DOHH2 (cell line): ENCODE data around the gene TBC1D2.

Experiments
- H3F3A ChIP-seq: fragments of 200-600 bp; sonication (generic), shearing (Covaris generic); 2 replicates; pipeline ENCODE4 v1.6.0; 2016; ENCODE audit warnings: antibody characterized with exemption, mild to moderate bottlenecking; ENCODE audit not compliant: control insufficient read depth, insufficient read depth
- H3K27ac ChIP-seq: fragments of 200-600 bp; sonication (generic); 2 replicates; pipeline ENCODE4 v1.5.1; 2014; ENCODE audit warnings: low read depth, mild to moderate bottlenecking, low read length, moderate library complexity
- H3K27me3 ChIP-seq: fragments of 200-600 bp; sonication (generic); 2 replicates; pipeline ENCODE4 v1.6.1; 2014; ENCODE audit warnings: mild to moderate bottlenecking, low read length, mixed read lengths; ENCODE audit not compliant: control insufficient read depth
- H3K36me3 ChIP-seq: fragments of 200-600 bp; sonication (generic); 2 replicates; pipeline ENCODE4 v1.6.1; 2014; ENCODE audit warnings: mild to moderate bottlenecking, low read length, moderate library complexity, mixed read lengths; ENCODE audit not compliant: control insufficient read depth
- H3K4me1 ChIP-seq: fragments of 200-600 bp; sonication (generic); 2 replicates; pipeline ENCODE4 v1.6.1; 2014; ENCODE audit warnings: mild to moderate bottlenecking, low read length, mixed read lengths; ENCODE audit not compliant: control insufficient read depth
- H3K4me2 ChIP-seq: fragments of 200-600 bp; sonication (generic); 2 replicates; pipeline ENCODE4 v1.6.0; 2014; ENCODE audit warnings: mild to moderate bottlenecking, low read length, moderate library complexity
- H3K4me3 ChIP-seq: fragments of 200-600 bp; sonication (generic); 2 replicates; pipeline ENCODE4 v1.5.1; 2014; ENCODE audit warnings: mild to moderate bottlenecking, low read length, mixed read lengths
- H3K79me2 ChIP-seq: fragments of 200-600 bp; sonication (generic); 2 replicates; pipeline ENCODE4 v1.6.1; 2014; ENCODE audit warnings: mild to moderate bottlenecking, low read length, mixed read lengths; ENCODE audit not compliant: control insufficient read depth
- H3K9me2 ChIP-seq: fragments of 200-600 bp; sonication (generic); replicated peaks from 2 replicates; pipeline ENCODE4 v1.6.1; 2014; ENCODE audit warnings: mild to moderate bottlenecking, low read length, mixed read lengths; ENCODE audit not compliant: control insufficient read depth
- H3K9me3 ChIP-seq: fragments of 200-600 bp; sonication (generic); 2 replicates; pipeline ENCODE4 v1.6.1; 2014; ENCODE audit warnings: antibody characterized with exemption, low read length, mixed read lengths; ENCODE audit not compliant: control insufficient read depth, insufficient read depth
- H4K20me1 ChIP-seq: fragments of 200-600 bp; sonication (generic); 2 replicates; pipeline ENCODE4 v1.6.0; 2014; ENCODE audit warnings: low read depth, mild to moderate bottlenecking, antibody characterized with exemption, low read length, moderate library complexity; ENCODE audit not compliant: control insufficient read depth, insufficient read depth
- CTCF ChIP-seq: fragments of 200-600 bp; sonication (generic); IDR thresholded peaks from one replicate; pipeline ENCODE4 v1.5.1; 2014; ENCODE audit warnings: antibody characterized with exemption, mild to moderate bottlenecking, low read depth, low read length; ENCODE audit not compliant: poor library complexity, severe bottlenecking
- EZH2phosphoT487 ChIP-seq: fragments of 200-600 bp; sonication (generic); IDR thresholded peaks from 2 replicates; pipeline ENCODE4 v1.6.1; 2017; ENCODE audit warnings: borderline replicate concordance, mild to moderate bottlenecking, antibody characterized with exemption, low read length, moderate library complexity, mixed read lengths

The TBC1D2 gene

GRCh38 chr9:98182889-98183599 is 72.4 kb downstream of the TBC1D2 start:
- Histone ChIP-seq H3K4me3 (no peak overlapping the region), H4K20me1 (no peaks in the 10 kb centered on the region), H3K9me3 (no peaks in the 10 kb centered on the region), H3K9me2 (no peaks in the 10 kb centered on the region), H3K79me2 (no peaks in the 10 kb centered on the region), H3K27ac (no peak overlapping the region), H3K27me3 (no peaks in the 10 kb centered on the region), H3F3A (no peaks in the 10 kb centered on the region), H3K4me2 (no peak overlapping the region), H3K36me3 (no peaks in the 10 kb centered on the region), H3K4me1 (no peaks in the 10 kb centered on the region)
- no peak for TF ChIP-seq CTCF
- TF ChIP-seq EZH2phosphoT487, result no peak

DNA sequence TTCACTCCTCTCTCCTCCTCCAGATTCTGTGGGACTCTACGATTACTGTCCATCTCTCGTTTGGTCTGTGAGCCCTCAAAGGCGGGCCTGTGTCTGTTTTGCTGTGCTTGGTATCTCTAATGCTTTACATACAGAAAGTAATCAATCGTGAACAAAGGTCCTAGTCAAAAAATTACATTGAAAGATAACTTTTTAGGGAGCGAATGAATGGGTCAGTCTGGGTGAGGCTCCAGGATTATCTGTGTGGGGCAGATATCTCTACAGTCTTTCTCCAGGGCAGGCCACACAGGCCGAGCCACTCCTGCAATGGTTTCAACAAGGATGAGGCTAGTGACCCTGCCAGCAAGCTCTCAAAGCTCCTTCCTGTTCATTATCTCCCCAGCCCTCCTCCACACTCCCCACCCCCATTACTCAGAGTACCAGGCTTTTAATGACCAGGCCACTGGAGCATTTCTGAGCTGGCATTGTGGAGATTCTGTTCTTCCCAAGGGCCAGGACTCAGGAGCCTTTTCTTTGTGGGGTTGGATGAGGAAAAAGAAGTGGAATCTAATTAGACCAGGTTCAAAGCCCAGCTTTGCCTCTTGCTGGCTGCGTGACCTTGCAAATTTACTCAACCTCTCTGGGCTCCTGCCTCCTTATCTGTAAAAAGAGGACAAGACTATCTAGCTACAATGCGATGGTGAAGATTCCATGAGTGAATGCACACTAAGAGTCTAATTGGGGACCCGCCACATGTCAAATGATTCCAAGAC is 73.2 kb downstream of the TBC1D2 start:
- H3K27ac ChIP-seq, result no peak overlapping the region

DNA sequence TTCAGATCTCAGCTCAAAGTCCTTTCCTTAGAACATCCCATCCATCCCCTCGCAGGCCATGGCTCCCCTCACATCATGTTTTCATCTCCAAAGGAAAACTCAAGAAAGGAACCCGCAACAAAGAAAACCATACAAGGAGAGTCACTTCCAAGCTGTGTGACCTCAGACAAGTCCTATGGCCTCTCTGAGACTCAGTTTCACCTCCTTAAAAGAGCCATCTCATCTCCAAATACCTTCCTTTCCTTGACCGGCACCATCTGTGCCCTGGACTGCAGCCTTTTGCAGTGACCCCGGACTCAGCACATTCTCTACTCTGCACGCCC is 73.7 kb downstream of the TBC1D2 start:
- H3K4me2 ChIP-seq, result no peak overlapping the region
- H3K36me3 ChIP-seq, result no peaks in the 10 kb centered on the region
- no peaks in the 10 kb centered on the region for H3K27me3 ChIP-seq
- TF ChIP-seq CTCF (no peak), EZH2phosphoT487 (no peak)
- no peaks in the 10 kb centered on the region for H3K9me2 ChIP-seq
- H3K4me1 ChIP-seq, result no peaks in the 10 kb centered on the region
- no peak overlapping the region for H3K4me3 ChIP-seq
- H3K27ac ChIP-seq, result no peak overlapping the region
- H3K9me3 ChIP-seq, result no peaks in the 10 kb centered on the region
- H3K79me2 ChIP-seq, result no peaks in the 10 kb centered on the region
- H4K20me1 ChIP-seq, result no peaks in the 10 kb centered on the region
- no peaks in the 10 kb centered on the region for H3F3A ChIP-seq

More for the DNA sequence above, 73.2 kb downstream of the TBC1D2 start:
- Histone ChIP-seq H3K27me3 (no peaks in the 10 kb centered on the region), H3K9me3 (no peaks in the 10 kb centered on the region), H3K36me3 (no peaks in the 10 kb centered on the region), H3K79me2 (no peaks in the 10 kb centered on the region), H3K9me2 (no peaks in the 10 kb centered on the region), H3K4me1 (no peaks in the 10 kb centered on the region), H3K4me3 (no peak overlapping the region), H4K20me1 (no peaks in the 10 kb centered on the region), H3F3A (no peaks in the 10 kb centered on the region), H3K4me2 (no peak overlapping the region)
- TF ChIP-seq EZH2phosphoT487 (no peak), CTCF (no peak)
